GM12872 (cell line): ENCODE data around the gene TLNRD1.

Experiments
- TF ChIP-seq, protein P1 (sequence below): IDR thresholded peaks from 3 replicates; pipeline ENCODE4 v1.5.1; 2011; ENCODE audit warnings: low read depth, mild to moderate bottlenecking, low read length, moderate library complexity; ENCODE audit not compliant: insufficient read depth

Gene TLNRD1

DNA sequence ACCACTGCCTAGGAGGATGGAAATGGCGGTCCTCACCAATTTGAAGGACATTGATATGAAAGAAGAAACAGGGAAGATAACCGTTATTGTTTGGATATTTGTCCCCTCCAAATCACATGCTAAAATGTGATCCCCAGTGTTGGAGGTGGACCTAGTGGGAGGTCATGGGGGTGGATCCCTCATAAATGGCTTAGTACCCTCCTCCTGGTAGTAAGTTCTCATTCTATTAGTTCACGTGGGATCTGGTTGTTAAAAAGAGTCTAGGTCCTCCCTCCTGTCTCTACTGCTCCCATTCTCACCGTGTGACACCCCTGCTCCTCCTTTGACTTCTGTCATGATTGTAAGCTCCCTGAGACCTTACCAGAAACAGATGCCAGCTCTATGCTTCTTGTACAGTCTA is 30.5 kb downstream of the TLNRD1 start:
- TF ChIP-seq, protein P1, sequence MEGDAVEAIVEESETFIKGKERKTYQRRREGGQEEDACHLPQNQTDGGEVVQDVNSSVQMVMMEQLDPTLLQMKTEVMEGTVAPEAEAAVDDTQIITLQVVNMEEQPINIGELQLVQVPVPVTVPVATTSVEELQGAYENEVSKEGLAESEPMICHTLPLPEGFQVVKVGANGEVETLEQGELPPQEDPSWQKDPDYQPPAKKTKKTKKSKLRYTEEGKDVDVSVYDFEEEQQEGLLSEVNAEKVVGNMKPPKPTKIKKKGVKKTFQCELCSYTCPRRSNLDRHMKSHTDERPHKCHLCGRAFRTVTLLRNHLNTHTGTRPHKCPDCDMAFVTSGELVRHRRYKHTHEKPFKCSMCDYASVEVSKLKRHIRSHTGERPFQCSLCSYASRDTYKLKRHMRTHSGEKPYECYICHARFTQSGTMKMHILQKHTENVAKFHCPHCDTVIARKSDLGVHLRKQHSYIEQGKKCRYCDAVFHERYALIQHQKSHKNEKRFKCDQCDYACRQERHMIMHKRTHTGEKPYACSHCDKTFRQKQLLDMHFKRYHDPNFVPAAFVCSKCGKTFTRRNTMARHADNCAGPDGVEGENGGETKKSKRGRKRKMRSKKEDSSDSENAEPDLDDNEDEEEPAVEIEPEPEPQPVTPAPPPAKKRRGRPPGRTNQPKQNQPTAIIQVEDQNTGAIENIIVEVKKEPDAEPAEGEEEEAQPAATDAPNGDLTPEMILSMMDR = no peak

DNA sequence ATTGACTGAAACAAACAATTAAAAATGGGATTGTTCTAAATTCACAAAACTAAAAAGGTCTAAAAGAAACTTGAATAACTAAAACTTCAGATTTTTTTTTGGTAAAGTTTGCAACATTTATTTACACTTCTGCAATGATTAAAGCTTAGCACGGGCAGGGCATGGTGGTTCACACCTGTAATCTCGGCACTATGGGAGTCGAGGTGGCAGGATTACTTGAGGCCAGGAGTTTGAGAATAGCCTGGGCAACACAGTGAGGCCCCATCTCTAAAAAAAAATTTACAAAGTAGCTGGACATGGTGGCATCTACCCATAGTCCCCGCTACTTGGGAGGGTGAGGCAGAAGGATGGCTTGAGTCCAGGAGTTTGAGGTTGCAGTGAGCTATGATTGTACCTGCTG is 31.6 kb downstream of the TLNRD1 start:
- TF ChIP-seq, protein P1 = no peak

DNA sequence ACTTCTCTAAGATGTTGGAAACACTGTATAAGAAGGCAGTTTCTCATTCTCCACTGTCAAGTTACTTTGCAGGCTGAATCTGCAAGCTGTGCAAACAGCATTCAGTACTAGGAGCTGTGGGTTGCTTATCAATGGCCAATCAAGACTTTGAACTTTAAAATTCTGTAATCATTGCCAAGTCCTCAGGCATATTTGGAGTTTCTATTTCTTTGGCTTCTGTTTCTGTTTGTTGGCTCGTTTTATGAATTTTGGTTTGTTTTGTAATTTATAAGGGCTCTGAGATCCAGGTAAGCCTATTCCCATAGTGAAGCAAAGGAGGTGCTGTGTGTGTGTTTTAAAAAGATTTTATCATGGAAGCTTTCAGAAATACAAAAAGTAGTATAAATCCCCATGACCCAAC is 32.1 kb downstream of the TLNRD1 start:
- TF ChIP-seq, protein P1 = no peak

DNA sequence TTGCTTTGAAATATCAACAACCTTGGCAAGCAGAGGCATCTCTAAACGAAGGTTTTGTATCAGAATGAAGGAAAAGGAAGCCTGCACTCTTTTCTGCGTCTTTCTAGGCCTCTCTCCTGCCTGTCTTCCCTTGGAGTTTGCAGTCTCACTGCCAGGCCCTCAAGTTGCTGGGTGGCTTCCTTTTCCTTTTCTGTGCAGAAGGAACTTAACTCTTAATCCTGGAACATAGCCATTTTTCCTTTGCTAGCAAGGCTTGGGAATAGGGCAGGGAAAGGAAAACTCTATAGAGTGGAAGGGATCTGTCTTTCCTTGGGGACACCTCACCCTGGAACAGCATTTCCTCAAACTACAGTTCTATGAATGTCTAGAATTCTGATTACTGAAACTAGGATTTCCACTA is 32.8 kb downstream of the TLNRD1 start:
- TF ChIP-seq, protein P1 = no peak

DNA sequence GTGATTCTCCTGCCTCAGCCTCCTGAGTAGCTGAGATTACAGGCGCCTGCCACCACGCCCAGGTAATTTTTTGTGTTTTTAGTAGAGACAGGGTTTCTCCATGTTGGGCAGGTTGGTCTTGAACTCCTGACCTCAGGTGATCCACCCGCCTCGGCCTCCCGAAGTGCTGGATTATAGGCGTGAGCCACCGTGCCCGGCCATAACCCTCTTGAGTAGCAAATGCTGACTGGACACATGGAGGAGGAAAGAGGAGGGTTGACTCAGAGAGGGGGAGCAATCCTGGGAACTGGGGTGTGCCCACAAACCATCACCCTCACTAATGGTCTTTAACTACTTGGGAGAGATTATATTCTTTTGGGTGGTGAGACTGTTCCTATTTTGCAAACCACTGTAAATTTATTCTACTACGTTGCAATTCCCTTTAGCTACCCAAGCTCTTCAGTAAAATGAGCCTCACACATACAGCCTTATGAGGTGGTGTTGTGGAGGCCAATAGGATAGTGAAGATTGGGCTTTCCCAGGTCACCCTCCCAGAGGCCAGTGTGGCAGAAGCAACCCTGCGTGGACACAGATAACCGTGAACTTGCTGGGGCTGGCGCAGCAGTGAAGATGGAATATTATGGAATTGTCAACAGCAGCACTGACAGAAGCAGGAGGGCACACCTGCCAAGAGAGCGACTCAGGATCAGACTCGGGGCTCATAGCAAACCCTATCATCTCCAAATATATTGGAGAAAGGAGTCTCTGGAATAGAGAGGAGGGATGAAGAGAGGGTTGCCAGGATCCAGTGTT is 37.4 kb downstream of the TLNRD1 start:
- TF ChIP-seq, protein P1 = no peak

DNA sequence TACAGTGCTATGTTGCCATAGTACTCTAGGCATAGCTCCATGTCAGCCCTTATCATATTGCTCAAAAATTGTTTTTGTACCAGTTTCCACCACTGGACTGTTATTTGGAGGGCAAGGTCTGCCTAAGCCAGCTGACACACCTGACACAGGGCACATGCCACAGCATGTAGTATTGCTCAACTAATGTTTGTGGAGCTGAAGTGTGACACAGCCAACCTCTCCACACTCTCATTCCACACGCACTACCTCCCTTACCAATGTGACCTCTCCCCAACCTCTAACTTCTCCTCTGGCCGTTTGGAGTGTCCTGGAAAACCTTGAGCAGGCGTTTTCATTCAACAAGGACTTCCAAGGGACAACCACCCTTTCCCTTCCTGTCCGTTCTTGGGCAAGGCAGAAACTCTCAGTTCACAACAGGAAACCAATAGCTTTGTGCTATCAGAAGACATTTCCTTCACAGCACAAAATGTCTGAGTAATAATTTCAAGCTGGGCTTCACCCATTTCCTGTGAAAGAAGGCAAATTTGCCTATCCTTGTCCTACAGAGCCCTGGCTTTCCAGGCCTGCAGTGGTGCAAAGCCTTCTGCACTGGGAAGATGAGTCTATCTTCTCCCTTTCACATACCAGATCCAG is 38.4 kb downstream of the TLNRD1 start:
- TF ChIP-seq, protein P1 = no peak

DNA sequence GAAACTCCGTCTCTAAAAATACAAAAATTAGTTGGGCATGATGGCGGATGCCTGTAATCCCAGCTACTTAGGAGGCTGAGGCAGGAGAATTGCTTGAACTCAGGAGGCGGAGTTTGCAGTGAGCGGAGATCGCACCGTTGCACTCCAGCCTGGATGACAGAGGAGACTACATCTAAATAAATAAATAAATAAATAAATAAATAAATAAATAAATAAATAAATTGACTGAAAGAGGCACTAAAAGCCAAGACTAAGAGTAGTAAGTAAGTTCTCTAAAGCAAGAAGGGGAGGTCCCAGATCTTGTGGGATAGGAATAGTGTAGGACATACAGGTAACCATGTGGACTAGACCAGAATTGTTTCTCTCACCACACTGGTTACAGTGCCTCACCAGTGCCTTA is 40.0 kb downstream of the TLNRD1 start:
- TF ChIP-seq, protein P1 = no peak
